K562 (cell line): ENCODE measurements around the gene PDE4A. TPM values are rescaled to one million over a fixed set of nuclear protein-coding genes. Genes with fewer than 3 reads are reported as not detected.

Experiments used
- ADNP ChIP-seq: fragments of 200-800 bp; sonication (Bioruptor generic); IDR thresholded peaks from 2 replicates; pipeline ENCODE4 v1.6.1; 2016; ENCODE audit warnings: missing genetic modification characterization, missing compliant biosample characterization
- ATF1 ChIP-seq, 2 experiments: fragments of 450-650 bp in 1 of 2; IDR thresholded peaks; 2 replicates each; pipeline ENCODE4 v1.6.1; 2016; ENCODE audit warnings: missing compliant biosample characterization in 1 of 2, missing genetic modification characterization in 1 of 2
- BHLHE40 ChIP-seq: IDR thresholded peaks from 2 replicates; pipeline ENCODE4 v1.6.1; 2011; ENCODE audit warnings: low read length, improper control_type of control experiment
- CBX3 ChIP-seq, 2 experiments: IDR thresholded peaks; 1 replicate in 1 of 2; 2 replicates in 1 of 2; pipeline ENCODE4 v1.6.1; 2012; ENCODE audit warnings: inconsistent platforms in 2 of 2, low read length in 2 of 2, borderline replicate concordance in 1 of 2, control low read depth in 1 of 2
- FOXK2 ChIP-seq, 2 experiments: fragments of 450-650 bp; IDR thresholded peaks in 1 of 2; conservative IDR thresholded peaks in 1 of 2; 2 replicates each; pipeline ENCODE4 v1.6.1; 2016; ENCODE audit warnings: low read depth in 2 of 2, mild to moderate bottlenecking in 1 of 2
- NR2C2 ChIP-seq, 2 experiments: fragments of 200-800 bp in 1 of 2; sonication (Bioruptor generic) in 1 of 2; sonication (generic) in 1 of 2; formaldehyde crosslinking in 1 of 2; IDR thresholded peaks; 2 replicates each; pipeline versions ENCODE4 v1.6.1 to v1.8.0; 2016 to 2022; ENCODE audit warnings: mild to moderate bottlenecking in 1 of 2, missing compliant biosample characterization in 1 of 2, missing genetic modification characterization in 1 of 2, missing genetic modification reagents in 1 of 2
- SMAD3 ChIP-seq: fragments of 450-650 bp; formaldehyde crosslinking; conservative IDR thresholded peaks from 2 replicates; pipeline ENCODE4 v1.4.0; 2020; ENCODE audit warnings: mild to moderate bottlenecking
- SRF ChIP-seq, 2 experiments: fragments of 250-450, 450-650 bp in 1 of 2; sonication (Bioruptor Pico) in 1 of 2; sonication (generic) in 1 of 2; formaldehyde crosslinking; IDR thresholded peaks; 2 replicates each; pipeline versions ENCODE4 v1.5.0 to v1.5.1; 2020 to 2022; ENCODE audit warnings: mild to moderate bottlenecking in 1 of 2, missing genetic modification reagents in 1 of 2
- ZBED1 ChIP-seq: IDR thresholded peaks from 2 replicates; pipeline ENCODE4 v1.6.1; 2014
- polyA plus RNA-seq, 8 experiments: library from polyadenylated mRNA; depleted of rRNA in 4 of 8; stranded (reverse) in 5 of 8; unstranded in 3 of 8; fragments of >200 nt; fragmentation: Nextera tagmentation in 2 of 8; fragmentation: Illumina TruSeq in 1 of 8; extraction: Ambion mirVana in 2 of 8; extraction: Trizol in 1 of 8; gene quantifications; 2 replicates each; pipeline versions ENCODE4 v1.2.1 to v1.2.3, GENCODE V29; 2011 to 2014; ENCODE audit warnings: inconsistent platforms in 1 of 8, missing spikeins in 1 of 8
- total RNA-seq, 7 experiments: library from RNA; depleted of rRNA in 6 of 7; stranded (reverse); fragments of >200 nt in 6 of 7; fragmentation: Illumina TruSeq in 2 of 7; extraction: Trizol in 2 of 7; gene quantifications; 2 replicates each; pipeline versions ENCODE4 v1.2.1 to v1.2.3, GENCODE V29; 2011 to 2021; ENCODE audit warnings: low replicate concordance in 1 of 7
- TF ChIP-seq, protein P1 (sequence below): fragments of 450-650 bp; IDR thresholded peaks from 2 replicates; pipeline ENCODE4 v1.6.1; 2016; ENCODE audit warnings: mild to moderate bottlenecking, moderate library complexity
- TF ChIP-seq, protein P2 (sequence below): fragments of 450-650 bp; IDR thresholded peaks from 2 replicates; pipeline ENCODE4 v1.6.1; 2014; ENCODE audit warnings: low read depth, mild to moderate bottlenecking, moderate library complexity, borderline replicate concordance
- TF ChIP-seq, protein P3 (sequence below): fragments of 250-450 bp; sonication (Bioruptor Pico); IDR thresholded peaks from 2 replicates; pipeline ENCODE4 v1.5.0; 2021

PDE4A gene
- total and polyA plus RNA-seq, 9 of the 15 experiments (the other 6 are each of a cell fraction or from before 2014, with no cell fraction given) = 0.66 to 26.9 (median 4.6) TPM

DNA sequence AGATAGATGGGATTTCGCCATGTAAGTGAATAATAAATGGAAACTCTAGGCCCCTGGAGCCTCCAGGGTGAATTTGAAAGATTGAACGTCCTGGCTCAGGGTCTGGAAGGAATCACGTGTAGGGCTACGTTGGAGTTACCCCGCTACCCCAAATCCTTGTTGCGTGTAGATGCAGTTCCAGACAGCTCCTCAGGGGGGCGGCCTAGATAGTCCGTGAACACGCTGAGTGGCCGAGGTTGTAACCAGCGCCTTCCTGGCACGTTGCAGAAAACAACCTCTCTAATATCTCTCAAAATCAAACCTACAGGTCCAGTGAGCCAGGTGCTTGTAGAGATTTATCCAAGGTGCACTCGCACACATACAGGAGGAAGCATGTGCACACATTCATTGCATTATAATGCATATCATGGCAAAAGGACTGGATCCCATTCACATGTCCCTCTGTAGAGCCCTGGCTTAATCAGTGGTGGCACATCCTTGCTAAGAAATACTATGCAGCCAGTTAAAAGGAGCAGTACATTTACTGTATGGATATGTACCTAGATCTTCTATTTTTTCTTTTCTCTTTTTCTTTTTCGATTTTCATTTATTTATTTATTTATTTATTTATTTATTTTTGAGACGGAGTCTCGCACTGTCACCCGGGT lies 85.4 kb downstream of the PDE4A start (continued):
- TF ChIP-seq, protein P1, sequence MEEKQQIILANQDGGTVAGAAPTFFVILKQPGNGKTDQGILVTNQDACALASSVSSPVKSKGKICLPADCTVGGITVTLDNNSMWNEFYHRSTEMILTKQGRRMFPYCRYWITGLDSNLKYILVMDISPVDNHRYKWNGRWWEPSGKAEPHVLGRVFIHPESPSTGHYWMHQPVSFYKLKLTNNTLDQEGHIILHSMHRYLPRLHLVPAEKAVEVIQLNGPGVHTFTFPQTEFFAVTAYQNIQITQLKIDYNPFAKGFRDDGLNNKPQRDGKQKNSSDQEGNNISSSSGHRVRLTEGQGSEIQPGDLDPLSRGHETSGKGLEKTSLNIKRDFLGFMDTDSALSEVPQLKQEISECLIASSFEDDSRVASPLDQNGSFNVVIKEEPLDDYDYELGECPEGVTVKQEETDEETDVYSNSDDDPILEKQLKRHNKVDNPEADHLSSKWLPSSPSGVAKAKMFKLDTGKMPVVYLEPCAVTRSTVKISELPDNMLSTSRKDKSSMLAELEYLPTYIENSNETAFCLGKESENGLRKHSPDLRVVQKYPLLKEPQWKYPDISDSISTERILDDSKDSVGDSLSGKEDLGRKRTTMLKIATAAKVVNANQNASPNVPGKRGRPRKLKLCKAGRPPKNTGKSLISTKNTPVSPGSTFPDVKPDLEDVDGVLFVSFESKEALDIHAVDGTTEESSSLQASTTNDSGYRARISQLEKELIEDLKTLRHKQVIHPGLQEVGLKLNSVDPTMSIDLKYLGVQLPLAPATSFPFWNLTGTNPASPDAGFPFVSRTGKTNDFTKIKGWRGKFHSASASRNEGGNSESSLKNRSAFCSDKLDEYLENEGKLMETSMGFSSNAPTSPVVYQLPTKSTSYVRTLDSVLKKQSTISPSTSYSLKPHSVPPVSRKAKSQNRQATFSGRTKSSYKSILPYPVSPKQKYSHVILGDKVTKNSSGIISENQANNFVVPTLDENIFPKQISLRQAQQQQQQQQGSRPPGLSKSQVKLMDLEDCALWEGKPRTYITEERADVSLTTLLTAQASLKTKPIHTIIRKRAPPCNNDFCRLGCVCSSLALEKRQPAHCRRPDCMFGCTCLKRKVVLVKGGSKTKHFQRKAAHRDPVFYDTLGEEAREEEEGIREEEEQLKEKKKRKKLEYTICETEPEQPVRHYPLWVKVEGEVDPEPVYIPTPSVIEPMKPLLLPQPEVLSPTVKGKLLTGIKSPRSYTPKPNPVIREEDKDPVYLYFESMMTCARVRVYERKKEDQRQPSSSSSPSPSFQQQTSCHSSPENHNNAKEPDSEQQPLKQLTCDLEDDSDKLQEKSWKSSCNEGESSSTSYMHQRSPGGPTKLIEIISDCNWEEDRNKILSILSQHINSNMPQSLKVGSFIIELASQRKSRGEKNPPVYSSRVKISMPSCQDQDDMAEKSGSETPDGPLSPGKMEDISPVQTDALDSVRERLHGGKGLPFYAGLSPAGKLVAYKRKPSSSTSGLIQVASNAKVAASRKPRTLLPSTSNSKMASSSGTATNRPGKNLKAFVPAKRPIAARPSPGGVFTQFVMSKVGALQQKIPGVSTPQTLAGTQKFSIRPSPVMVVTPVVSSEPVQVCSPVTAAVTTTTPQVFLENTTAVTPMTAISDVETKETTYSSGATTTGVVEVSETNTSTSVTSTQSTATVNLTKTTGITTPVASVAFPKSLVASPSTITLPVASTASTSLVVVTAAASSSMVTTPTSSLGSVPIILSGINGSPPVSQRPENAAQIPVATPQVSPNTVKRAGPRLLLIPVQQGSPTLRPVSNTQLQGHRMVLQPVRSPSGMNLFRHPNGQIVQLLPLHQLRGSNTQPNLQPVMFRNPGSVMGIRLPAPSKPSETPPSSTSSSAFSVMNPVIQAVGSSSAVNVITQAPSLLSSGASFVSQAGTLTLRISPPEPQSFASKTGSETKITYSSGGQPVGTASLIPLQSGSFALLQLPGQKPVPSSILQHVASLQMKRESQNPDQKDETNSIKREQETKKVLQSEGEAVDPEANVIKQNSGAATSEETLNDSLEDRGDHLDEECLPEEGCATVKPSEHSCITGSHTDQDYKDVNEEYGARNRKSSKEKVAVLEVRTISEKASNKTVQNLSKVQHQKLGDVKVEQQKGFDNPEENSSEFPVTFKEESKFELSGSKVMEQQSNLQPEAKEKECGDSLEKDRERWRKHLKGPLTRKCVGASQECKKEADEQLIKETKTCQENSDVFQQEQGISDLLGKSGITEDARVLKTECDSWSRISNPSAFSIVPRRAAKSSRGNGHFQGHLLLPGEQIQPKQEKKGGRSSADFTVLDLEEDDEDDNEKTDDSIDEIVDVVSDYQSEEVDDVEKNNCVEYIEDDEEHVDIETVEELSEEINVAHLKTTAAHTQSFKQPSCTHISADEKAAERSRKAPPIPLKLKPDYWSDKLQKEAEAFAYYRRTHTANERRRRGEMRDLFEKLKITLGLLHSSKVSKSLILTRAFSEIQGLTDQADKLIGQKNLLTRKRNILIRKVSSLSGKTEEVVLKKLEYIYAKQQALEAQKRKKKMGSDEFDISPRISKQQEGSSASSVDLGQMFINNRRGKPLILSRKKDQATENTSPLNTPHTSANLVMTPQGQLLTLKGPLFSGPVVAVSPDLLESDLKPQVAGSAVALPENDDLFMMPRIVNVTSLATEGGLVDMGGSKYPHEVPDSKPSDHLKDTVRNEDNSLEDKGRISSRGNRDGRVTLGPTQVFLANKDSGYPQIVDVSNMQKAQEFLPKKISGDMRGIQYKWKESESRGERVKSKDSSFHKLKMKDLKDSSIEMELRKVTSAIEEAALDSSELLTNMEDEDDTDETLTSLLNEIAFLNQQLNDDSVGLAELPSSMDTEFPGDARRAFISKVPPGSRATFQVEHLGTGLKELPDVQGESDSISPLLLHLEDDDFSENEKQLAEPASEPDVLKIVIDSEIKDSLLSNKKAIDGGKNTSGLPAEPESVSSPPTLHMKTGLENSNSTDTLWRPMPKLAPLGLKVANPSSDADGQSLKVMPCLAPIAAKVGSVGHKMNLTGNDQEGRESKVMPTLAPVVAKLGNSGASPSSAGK = peak; percentile 65
- TF ChIP-seq ADNP (peak; percentile 55; the same call in 1 of the 2 replicates), ATF1 (CRISPR knock-in tag; IDR thresholded peaks at IDR 0.05) (no peak), ATF1 (tag; IDR thresholded peaks at IDR 0.05) (peak; percentile 50), SRF (CRISPR knock-in tag; IDR thresholded peaks at IDR 0.05) (no peak), BHLHE40 (peak; percentile 69), CBX3 (IDR thresholded peaks at IDR 0.05; ENCODE audit: borderline replicate concordance in 1 of 2, low read length in 2 of 2) (peak in 1 of 2 experiments; percentile 54; a peak in 1 of 3 replicates), SMAD3 (CRISPR knock-in tag) (no peak), NR2C2 (CRISPR knock-in tag; IDR thresholded peaks at IDR 0.05) (no peak), NR2C2 (tag; IDR thresholded peaks at IDR 0.05) (no peak), FOXK2 (conservative IDR thresholded peaks at IDR 0.05 in 1 of 2, IDR thresholded peaks at IDR 0.05 in 1 of 2; ENCODE audit: low read depth in 2 of 2) (peak; percentile 18 to 66; a peak in 2 of 4 replicates), ZBED1 (no peak)
- TF ChIP-seq, protein P2, sequence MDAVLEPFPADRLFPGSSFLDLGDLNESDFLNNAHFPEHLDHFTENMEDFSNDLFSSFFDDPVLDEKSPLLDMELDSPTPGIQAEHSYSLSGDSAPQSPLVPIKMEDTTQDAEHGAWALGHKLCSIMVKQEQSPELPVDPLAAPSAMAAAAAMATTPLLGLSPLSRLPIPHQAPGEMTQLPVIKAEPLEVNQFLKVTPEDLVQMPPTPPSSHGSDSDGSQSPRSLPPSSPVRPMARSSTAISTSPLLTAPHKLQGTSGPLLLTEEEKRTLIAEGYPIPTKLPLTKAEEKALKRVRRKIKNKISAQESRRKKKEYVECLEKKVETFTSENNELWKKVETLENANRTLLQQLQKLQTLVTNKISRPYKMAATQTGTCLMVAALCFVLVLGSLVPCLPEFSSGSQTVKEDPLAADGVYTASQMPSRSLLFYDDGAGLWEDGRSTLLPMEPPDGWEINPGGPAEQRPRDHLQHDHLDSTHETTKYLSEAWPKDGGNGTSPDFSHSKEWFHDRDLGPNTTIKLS = peak; percentile 28; the same call in 1 of the 2 replicates
- TF ChIP-seq, protein P3, sequence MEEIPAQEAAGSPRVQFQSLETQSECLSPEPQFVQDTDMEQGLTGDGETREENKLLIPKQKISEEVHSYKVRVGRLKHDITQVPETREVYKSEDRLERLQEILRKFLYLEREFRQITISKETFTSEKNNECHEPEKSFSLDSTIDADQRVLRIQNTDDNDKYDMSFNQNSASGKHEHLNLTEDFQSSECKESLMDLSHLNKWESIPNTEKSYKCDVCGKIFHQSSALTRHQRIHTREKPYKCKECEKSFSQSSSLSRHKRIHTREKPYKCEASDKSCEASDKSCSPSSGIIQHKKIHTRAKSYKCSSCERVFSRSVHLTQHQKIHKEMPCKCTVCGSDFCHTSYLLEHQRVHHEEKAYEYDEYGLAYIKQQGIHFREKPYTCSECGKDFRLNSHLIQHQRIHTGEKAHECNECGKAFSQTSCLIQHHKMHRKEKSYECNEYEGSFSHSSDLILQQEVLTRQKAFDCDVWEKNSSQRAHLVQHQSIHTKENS = no peak
